Dendritic cell treated with granulocyte-macrophage colony-stimulating factor and Interleukin-4, amounts not matched to agents 40 ng/mL and 50 ng/mL, for 4 days (primary cell): ENCODE data around the gene MYO5C.

ENCODE experiments used
- H3K27ac Mint-ChIP-seq: one replicate; pipeline ENCODE4 v1.8.0; 2022; ENCODE audit warnings: mild to moderate bottlenecking, mixed read lengths
- H3K27me3 Mint-ChIP-seq: one replicate; pipeline ENCODE4 v1.8.0; 2022; ENCODE audit warnings: mild to moderate bottlenecking, mixed read lengths
- H3K36me3 Mint-ChIP-seq: one replicate; pipeline ENCODE4 v1.8.0; 2022; ENCODE audit warnings: low read depth, mixed read lengths
- H3K4me1 Mint-ChIP-seq: one replicate; pipeline ENCODE4 v1.8.0; 2022; ENCODE audit warnings: low read depth, mixed read lengths
- H3K4me3 Mint-ChIP-seq: one replicate; pipeline ENCODE4 v1.8.0; 2022; ENCODE audit warnings: mild to moderate bottlenecking, moderate library complexity, mixed read lengths
- H3K9me3 Mint-ChIP-seq: one replicate; pipeline ENCODE4 v1.8.0; 2022; ENCODE audit warnings: mixed read lengths
- intact Hi-C: fragments of 100-400 bp; cut with micrococcal nuclease; formaldehyde crosslinking; loops from one replicate; pipeline ENCODE4 v1.15.0; 2022

MYO5C gene

DNA sequence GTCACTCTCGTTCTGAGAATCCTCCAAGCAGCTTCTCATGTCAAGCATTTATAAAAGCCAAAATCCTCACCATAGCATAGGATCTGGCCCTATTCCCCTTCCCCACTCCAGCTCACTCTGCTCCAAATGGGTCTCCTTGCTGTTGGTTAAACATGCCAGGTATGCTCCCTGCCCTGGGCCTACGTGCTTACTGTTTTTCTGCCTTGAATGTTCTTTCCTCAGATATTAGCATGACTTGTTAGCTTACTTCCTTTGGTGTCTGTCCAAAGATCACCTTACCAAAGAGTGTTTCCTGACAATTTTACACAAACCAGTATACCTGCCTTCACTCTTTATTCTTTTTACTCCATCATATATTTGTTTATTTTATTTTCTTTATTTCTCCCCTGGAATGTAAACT lies 33.1 kb upstream of the MYO5C start:
- Mint-ChIP-seq H3K4me1 (no peaks in the 10 kb centered on the region), H3K27ac (no peak overlapping the region), H3K9me3 (no peaks in the 10 kb centered on the region), H3K4me3 (no peak overlapping the region), H3K27me3 (no peaks in the 10 kb centered on the region), H3K36me3 (peaks cover 94% of the 10 kb centered on the region)
- intact Hi-C loops: loop anchor here (10.0 kb wide), 1 partner anchor 414 kb away; no protein-coding TSS in a partner anchor

DNA sequence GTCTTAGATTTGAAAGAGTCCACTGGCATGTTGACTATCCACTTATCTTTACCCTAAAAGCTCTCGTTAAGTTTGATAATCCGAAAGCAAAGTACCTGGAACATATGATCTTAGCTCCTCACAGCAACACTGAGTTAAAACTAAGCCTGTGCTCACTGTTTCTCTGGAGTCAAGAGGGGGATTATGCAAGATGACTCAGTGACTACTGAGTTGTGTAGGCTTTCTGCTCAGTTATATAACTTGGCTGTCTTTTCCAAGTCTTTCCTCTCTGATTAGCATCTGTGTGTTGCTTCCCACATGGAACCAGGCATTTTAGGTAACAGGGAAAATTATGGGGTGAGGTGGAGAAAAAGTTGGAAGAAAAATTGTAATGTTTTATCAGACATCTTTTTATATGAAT lies 31.2 kb upstream of the MYO5C start:
- H3K4me3 Mint-ChIP-seq: no peak overlapping the region
- no peaks in the 10 kb centered on the region for H3K27me3 Mint-ChIP-seq
- no peak overlapping the region for H3K27ac Mint-ChIP-seq
- H3K4me1 Mint-ChIP-seq: no peaks in the 10 kb centered on the region
- peaks cover 96% of the 10 kb centered on the region for H3K36me3 Mint-ChIP-seq
- intact Hi-C loops: loop anchor here (10.0 kb wide), 1 partner anchor 412 kb away; no protein-coding TSS in a partner anchor
- no peaks in the 10 kb centered on the region for H3K9me3 Mint-ChIP-seq

DNA sequence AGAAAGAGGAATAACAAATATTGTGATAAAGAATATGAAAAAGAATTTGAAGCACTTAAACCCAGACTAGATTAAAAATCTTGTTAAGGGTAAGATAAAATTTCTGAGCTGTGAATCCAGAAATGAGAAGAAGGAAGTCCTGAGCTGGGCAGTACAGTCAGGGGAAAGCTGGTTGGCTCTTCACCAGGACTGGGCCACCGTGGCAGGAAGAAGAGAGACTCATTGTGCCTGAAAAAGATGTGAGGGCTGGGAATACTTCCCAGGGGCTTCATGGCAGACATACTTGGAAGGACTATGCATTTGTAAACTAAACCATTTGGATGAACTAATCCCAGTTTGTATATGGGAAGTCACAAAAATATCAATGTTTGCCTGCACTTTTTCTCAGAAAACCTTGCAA lies 28.5 kb upstream of the MYO5C start:
- intact Hi-C loops: loop anchor here (10.0 kb wide), 1 partner anchor 409 kb away; no protein-coding TSS in a partner anchor
- peaks cover 96% of the 10 kb centered on the region for H3K36me3 Mint-ChIP-seq
- H3K4me3 Mint-ChIP-seq: no peak overlapping the region
- no peaks in the 10 kb centered on the region for H3K27me3 Mint-ChIP-seq
- no peaks in the 10 kb centered on the region for H3K9me3 Mint-ChIP-seq
- H3K27ac Mint-ChIP-seq: no peak overlapping the region
- H3K4me1 Mint-ChIP-seq: no peaks in the 10 kb centered on the region

DNA sequence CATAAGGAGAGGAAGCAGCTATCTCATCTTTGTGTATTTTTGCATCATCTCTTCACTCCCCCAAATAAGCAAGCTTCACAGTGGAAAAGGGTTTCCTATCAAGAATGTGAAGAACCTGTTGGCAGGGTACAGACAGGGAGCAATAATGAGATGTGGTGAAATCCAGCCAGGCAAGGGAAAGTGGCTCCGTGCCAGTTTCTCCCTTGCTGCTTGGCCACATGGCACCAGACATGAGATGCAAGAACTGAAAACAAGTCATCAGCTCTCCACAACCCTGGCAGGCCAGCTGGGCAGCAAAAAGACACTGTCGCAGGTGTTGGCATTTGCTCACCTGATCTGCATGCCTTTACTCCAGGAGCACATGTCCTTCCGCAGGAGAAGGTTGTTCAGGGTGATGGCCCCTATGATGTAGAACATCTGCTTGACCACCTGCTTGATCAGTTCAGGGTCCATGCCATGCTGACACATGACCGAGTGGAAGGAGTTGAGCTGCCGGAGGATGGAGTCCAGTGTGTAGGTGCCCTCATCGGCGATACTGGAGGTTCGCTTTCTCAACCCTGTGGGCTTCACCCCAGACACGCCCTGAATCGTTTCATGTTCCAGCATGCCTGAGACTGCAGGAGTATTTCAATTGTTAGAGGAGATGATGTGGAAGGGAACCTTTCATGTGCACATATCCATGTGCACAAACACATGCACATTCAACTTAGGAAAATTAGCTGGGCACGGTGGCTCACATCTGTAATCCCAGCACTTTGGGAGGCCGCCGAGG lies 23.3 kb upstream of the MYO5C start:
- intact Hi-C loops: no loop called here
- Mint-ChIP-seq H3K27ac (no peak overlapping the region), H3K4me3 (no peak overlapping the region), H3K4me1 (no peaks in the 10 kb centered on the region), H3K36me3 (peaks cover 95% of the 10 kb centered on the region), H3K27me3 (no peaks in the 10 kb centered on the region), H3K9me3 (no peaks in the 10 kb centered on the region)

DNA sequence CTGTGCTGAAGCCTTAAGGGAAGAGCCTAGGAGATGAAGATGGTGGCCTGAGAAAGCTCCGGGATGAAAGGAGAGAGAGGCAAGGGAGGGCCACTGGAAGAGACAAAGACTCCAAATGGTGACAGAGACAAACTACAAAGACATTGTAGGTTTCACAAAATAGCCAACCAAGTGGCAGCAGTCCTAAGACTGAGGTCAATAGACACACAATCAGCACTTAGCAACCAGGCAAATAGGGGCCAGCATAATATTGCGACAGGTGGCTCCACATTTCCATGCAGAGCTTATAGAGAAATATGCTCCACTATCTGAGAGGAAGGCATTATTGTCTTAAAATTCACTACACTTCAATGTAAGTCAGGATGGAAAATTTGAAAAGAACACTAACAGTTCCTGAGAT lies 22.1 kb upstream of the MYO5C start:
- Mint-ChIP-seq H3K4me1 (no peaks in the 10 kb centered on the region), H3K27me3 (no peaks in the 10 kb centered on the region), H3K27ac (no peak overlapping the region), H3K4me3 (no peak overlapping the region), H3K36me3 (peaks cover 98% of the 10 kb centered on the region), H3K9me3 (no peaks in the 10 kb centered on the region)
- intact Hi-C loops: no loop called here

DNA sequence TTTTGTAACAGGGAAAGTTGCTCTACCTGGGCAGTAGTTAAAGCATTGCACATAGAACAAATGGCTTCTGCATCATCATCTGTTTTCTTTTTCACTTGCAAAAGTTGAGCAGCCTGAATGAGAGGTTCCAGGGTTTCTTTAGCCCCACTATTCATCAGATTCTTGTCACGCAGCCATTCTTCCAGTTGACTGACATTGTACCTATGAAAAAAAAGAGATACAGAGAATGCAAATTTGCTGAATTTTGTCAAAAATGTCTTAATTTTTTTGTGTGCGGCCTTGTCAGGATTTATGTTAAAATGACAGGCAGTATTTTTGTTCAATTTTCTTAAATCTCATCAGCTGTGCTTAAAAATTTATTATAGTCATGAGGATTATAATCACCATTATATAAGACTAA lies 21.4 kb upstream of the MYO5C start:
- H3K36me3 Mint-ChIP-seq: peaks cover 98% of the 10 kb centered on the region
- H3K4me3 Mint-ChIP-seq: no peak overlapping the region
- H3K27me3 Mint-ChIP-seq: no peaks in the 10 kb centered on the region
- H3K9me3 Mint-ChIP-seq: no peaks in the 10 kb centered on the region
- no peak overlapping the region for H3K27ac Mint-ChIP-seq
- no peaks in the 10 kb centered on the region for H3K4me1 Mint-ChIP-seq
- intact Hi-C loops: no loop called here

DNA sequence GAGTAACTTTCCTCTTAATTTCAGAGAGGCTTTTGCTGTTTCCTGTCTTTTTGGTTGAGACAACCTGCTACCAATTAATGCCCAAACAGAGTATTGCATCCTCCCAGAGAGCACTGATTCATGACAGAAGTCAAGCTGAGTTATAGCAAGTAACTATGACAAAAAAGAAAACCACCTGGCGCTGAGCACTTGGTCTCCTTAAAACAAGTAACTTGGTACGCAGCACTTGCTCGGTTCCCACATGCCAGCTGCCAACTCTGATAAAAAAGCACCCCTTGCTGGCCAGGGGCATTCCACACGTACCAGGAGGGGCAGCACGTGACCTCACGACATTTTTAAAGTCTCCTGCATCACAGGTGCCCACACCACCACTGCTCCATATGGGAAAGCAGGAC lies 13.5 kb upstream of the MYO5C start:
- no peaks in the 10 kb centered on the region for H3K9me3 Mint-ChIP-seq
- H3K4me1 Mint-ChIP-seq: peaks cover 12% of the 10 kb centered on the region
- H3K27me3 Mint-ChIP-seq: no peaks in the 10 kb centered on the region
- peaks cover 69% of the 10 kb centered on the region for H3K36me3 Mint-ChIP-seq
- intact Hi-C loops: no loop called here
- peak overlapping the region; percentile 39 for H3K27ac Mint-ChIP-seq
- no peak overlapping the region for H3K4me3 Mint-ChIP-seq

DNA sequence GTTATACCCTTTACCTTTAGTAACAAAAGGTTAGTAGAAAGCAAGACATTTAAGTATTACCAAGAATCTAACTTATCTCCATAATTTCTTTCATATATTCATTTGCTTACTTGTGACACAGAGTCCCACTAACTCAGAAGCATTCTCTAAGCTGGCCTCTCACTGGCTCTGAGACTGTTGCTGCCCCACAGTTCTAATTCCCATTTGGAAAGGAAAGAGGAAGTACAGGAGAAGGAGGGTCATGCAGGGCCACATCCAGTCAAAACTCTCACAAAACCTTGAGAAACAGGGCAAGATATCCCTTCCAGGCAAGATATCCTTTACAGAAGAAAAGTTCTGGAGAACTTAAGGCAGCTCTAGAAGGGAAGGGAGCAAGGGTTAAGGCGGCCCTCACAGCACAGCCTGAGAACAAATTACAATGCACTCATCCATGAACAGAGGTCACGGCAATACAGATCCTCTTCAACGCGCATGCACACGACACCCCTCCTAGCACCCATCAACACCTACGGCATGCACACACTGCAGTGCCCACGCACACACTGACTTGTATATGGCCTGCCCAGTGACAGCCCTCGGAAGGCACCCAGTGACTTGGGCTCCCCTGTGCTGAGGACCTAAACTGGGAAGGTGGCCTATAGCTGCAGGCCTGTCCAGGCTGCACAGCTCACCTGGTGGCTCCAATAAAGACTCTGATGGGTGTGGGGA lies 13.0 kb upstream of the MYO5C start:
- intact Hi-C loops: no loop called here
- Mint-ChIP-seq H3K36me3 (peaks cover 68% of the 10 kb centered on the region), H3K4me3 (no peak overlapping the region), H3K27ac (peak overlapping the region; percentile 39), H3K4me1 (peaks cover 12% of the 10 kb centered on the region), H3K9me3 (no peaks in the 10 kb centered on the region), H3K27me3 (no peaks in the 10 kb centered on the region)

DNA sequence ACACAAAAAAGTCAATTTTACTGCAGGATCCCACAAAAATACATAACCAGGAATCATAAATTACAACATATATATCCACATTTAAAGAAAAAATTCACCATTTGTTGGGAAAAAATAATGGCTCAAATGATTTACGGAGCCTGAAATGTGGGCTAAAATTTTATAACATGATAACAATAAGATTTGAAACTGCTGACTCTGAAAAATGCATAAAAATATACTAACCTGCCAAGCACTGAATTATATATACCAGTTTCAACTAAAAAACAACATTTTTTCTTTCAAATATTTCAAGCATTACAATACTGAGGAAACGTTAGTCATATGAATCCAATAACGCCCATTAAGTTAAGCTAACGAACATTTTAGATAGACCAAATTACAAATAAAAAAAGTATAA lies 12.2 kb upstream of the MYO5C start:
- no peak overlapping the region for H3K27ac Mint-ChIP-seq
- intact Hi-C loops: no loop called here

DNA sequence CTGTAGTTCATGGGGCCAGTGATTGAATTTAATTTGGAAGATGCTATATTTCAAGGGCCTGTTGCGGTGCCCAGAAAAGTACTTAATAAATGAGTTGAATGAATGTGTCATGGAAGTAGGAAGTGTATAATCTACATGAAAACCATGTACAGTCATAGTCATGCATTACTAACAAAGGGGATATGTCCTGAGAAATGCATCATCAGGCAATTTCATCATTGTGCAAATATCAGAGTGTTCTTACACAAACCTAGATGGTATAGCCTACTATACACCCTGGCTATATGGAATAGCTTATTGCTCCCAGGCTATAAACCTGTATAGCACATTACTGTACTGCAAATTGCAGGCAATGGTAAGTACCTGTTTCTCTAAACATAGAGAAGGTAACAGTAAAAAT lies 10.7 kb upstream of the MYO5C start:
- intact Hi-C loops: no loop called here
- peaks cover 12% of the 10 kb centered on the region for H3K4me1 Mint-ChIP-seq
- H3K9me3 Mint-ChIP-seq: no peaks in the 10 kb centered on the region
- H3K36me3 Mint-ChIP-seq: peaks cover 47% of the 10 kb centered on the region
- H3K27ac Mint-ChIP-seq: no peak overlapping the region
- no peak overlapping the region for H3K4me3 Mint-ChIP-seq
- no peaks in the 10 kb centered on the region for H3K27me3 Mint-ChIP-seq

More for the DNA sequence above, 12.2 kb upstream of the MYO5C start:
- no peak overlapping the region for H3K4me3 Mint-ChIP-seq
- H3K36me3 Mint-ChIP-seq: peaks cover 61% of the 10 kb centered on the region
- H3K9me3 Mint-ChIP-seq: no peaks in the 10 kb centered on the region
- no peaks in the 10 kb centered on the region for H3K27me3 Mint-ChIP-seq
- H3K4me1 Mint-ChIP-seq: peaks cover 12% of the 10 kb centered on the region

DNA sequence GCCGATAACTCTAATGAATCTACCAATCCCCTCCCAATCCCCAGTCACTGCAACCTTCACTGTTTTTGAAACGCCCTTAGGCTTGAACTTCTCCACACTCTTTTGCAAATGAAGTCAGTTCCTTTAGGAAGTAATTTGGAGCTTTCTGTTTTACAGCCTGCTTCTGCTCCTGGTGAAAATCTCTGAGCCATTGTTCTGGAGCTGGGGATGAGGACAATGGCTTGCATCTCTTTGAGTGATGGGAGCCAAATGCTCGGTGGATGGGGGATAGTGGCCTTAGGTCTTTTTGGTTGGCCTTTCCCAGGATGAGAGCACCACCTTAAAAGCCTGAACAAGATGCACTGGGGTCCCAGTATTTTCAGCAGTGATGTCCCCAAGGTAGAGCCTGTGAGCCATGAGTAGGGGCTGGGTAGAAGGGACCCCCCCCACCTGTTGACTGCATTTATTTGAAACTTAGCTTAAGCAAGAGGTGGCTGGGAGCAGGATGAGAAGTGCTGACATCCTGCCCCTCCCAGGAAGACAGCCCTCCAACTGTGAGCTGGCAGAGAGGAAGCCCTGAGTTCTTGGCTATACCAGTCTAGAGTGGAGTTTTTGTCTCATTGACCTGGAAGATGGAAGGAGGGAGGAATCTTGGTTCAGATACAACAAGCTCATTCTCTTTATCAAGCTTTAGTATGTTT lies 7.6 kb upstream of the MYO5C start:
- intact Hi-C loops: no loop called here
- Mint-ChIP-seq H3K36me3 (peaks cover 19% of the 10 kb centered on the region), H3K27ac (no peak overlapping the region), H3K4me1 (peaks cover 4% of the 10 kb centered on the region), H3K4me3 (no peak overlapping the region), H3K9me3 (no peaks in the 10 kb centered on the region), H3K27me3 (no peaks in the 10 kb centered on the region)

DNA sequence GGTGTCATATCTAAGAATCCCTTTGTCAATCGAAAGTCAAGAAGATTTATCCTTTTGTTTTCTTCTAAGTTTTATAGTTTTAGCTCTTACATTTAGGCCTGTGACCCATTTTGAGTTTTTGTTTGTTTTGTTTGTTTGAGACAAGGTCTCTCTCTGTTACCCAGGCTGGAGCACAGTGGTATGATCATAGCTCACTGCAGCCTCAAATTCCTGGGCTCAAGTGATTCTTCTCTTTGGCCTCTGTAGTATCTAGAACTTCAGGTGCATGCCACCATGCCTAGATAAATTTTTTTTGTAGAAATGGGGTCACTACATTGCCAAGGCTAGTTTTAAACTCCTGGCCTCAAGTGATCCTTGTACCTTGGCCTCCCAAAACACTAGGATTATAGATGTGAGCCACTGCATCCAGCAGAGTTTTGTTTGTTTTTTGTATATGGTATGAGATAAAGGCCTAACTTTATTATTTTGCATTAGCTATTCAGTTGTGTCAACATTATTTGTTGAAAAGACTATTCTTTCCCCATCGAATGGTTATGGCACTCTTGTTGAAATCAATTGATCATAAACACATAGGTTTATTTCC lies 5.8 kb upstream of the MYO5C start:
- Mint-ChIP-seq H3K4me3 (no peak overlapping the region), H3K36me3 (peaks cover 19% of the 10 kb centered on the region), H3K4me1 (peaks cover 4% of the 10 kb centered on the region), H3K27ac (no peak overlapping the region), H3K27me3 (peaks cover 7% of the 10 kb centered on the region), H3K9me3 (no peaks in the 10 kb centered on the region)
- intact Hi-C loops: no loop called here

DNA sequence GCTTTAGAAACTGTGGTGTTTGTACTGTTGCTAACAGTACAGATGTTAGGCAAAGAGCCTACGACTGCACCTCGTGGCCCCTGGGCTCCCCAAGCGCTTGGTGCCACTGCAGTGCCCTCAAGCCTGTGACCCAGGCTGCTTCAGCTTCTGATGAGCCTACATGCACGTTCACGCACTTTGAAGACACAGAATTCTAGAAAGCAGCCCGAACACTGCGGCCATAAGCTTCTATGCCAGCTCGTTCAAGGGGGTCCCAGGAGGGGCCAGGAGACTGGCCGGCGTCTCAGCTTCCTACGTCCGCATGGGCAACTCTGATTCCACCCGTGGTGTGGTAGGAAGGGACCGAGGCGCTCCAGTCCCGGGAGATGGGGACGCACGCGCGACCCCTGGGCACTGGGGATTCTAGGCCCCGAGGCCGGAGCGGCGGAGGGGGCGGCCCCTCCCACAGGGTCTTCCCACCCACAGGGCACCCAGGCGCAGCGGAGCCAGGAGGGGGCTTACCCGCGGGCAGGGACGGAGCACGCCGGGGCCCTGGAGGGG lies 653 bp downstream of the MYO5C start:
- Mint-ChIP-seq H3K4me3 (peak overlapping the region; percentile 45), H3K36me3 (no peaks in the 10 kb centered on the region), H3K27me3 (peaks cover 39% of the 10 kb centered on the region), H3K9me3 (no peaks in the 10 kb centered on the region), H3K4me1 (peaks cover 26% of the 10 kb centered on the region), H3K27ac (no peak overlapping the region)
- intact Hi-C loops: no loop called here
